Naive thymus-derived CD8-positive, alpha-beta T cell (primary cell): Measurements from ENCODE around the gene CD28. TPM values are rescaled to one million over a fixed set of nuclear protein-coding genes. Genes with fewer than 3 reads are reported as not detected.
"Not testable (repeated sequence)": the region's sequence is repeated elsewhere in the genome, so short reads cannot be mapped to it uniquely, and the experiment has no call there.

Experiments
- ATAC-seq, 2 donors: fragments of 150-1000 bp; cut with Tn5 transposase in 1 of 2; sonication (Bioruptor Pico), chemical (Tn5 transposase) in 1 of 2; 1 replicate in 1 of 2; 2 replicates in 1 of 2; pipeline ENCODE4 v1.10.0; 2021; ENCODE audit warnings: mild to moderate bottlenecking in 2 of 2, moderate library complexity in 2 of 2
- POLR2A ChIA-PET: fragments of 350-600 bp; sonication (Branson Sonifier 250); formaldehyde crosslinking; loops from one replicate; lab custom pipeline; 2021; ENCODE audit warnings: antibody characterized with exemption; lab: Charles Lee
- DNase-seq, 10 donors: peaks; one replicate each; pipeline versions ENCODE4 v3.0.0 to v3.0.0-alpha.2; 2020 to 2022
- H3K27ac Mint-ChIP-seq, 10 donors: one replicate each; pipeline ENCODE4 v1.8.0; 2020 to 2022; ENCODE audit warnings: mild to moderate bottlenecking in 10 of 10, mixed read lengths in 10 of 10, moderate library complexity in 4 of 10, inconsistent platforms in 1 of 10
- H3K27me3 Mint-ChIP-seq, 5 donors: one replicate each; pipeline ENCODE4 v1.8.0; 2021 to 2022; ENCODE audit warnings: mixed read lengths in 5 of 5
- H3K36me3 Mint-ChIP-seq, 3 donors: one replicate each; pipeline ENCODE4 v1.8.0; 2020 to 2022; ENCODE audit warnings: mixed read lengths in 3 of 3, mild to moderate bottlenecking in 2 of 3, inconsistent platforms in 1 of 3
- H3K4me1 Mint-ChIP-seq, 4 donors: one replicate each; pipeline ENCODE4 v1.8.0; 2021 to 2022; ENCODE audit warnings: mixed read lengths in 4 of 4
- H3K4me3 Mint-ChIP-seq, 10 donors: one replicate each; pipeline ENCODE4 v1.8.0; 2020 to 2022; ENCODE audit warnings: mild to moderate bottlenecking in 10 of 10, mixed read lengths in 10 of 10, moderate library complexity in 6 of 10, inconsistent platforms in 1 of 10
- H3K9me3 Mint-ChIP-seq, 9 donors: one replicate each; pipeline ENCODE4 v1.8.0; 2020 to 2022; ENCODE audit warnings: mixed read lengths in 9 of 9, mild to moderate bottlenecking in 3 of 9, inconsistent platforms in 1 of 9, moderate library complexity in 1 of 9
- polyA plus RNA-seq, 3 donors: library from polyadenylated mRNA; unstranded; fragments of 300-500 nt; fragmentation: Illumina TruSeq; gene quantifications; one replicate each; pipeline ENCODE4 v1.2.3, GENCODE V29; 2021
- total RNA-seq, 8 experiments: library from RNA in 2 of 8; stranded (reverse) in 2 of 8; gene quantifications; one replicate each; pipeline ENCODE4 v1.2.3 and lab custom pipeline; 2021 to 2026

CD28 gene
- total and polyA plus RNA-seq, 5 experiments from 2014 or later: 15.8 to 133 (median 32.0) TPM

GRCh38 chr2:203780231-203780630 is 73.8 kb downstream of the CD28 start:
- Mint-ChIP-seq H3K27me3 (no peaks in the 10 kb centered on the region), H3K4me3 (peak overlapping the region in 2 of 10 donors; percentile 30 to 37), H3K36me3 (no peaks in the 10 kb centered on the region), H3K27ac (peak overlapping the region in 7 of 10 donors; percentile 11 to 82 (median 68)), H3K4me1 (peaks cover 23 to 61% (median 45%) of the 10 kb centered on the region in 4 donors), H3K9me3 (no peaks in the 10 kb centered on the region)
- no peak for DNase-seq
- no peak for ATAC-seq
- POLR2A ChIA-PET: interaction anchor here (1.1 to 1.3 kb wide), 2 partner anchors 35 to 39 kb away, joined by 3 to 5 read pairs; no protein-coding TSS in a partner anchor

DNA sequence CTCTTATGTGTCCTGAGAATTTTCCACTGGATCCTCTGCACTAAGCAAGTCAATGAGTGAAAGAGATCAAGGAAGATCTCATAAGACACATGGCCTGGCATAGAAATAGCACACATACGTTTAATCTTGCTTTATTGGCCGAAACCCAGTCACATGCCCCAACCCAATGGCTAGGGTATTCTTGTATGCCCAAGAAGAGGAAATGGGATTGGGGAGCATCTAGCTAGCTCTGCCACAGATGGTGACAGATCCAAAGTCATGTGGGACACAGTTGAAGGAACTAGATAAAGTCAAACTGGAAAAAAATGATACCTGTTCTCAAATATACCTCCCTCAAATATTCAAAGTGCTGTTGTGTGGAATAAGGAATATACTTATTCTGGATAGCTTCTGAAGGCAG is 74.7 kb downstream of the CD28 start:
- Mint-ChIP-seq H3K4me3 (peak overlapping the region in 1 of 10 donors; percentile 66), H3K27me3 (no peaks in the 10 kb centered on the region), H3K36me3 (no peaks in the 10 kb centered on the region), H3K9me3 (no peaks in the 10 kb centered on the region), H3K4me1 (peaks cover 23 to 52% (median 45%) of the 10 kb centered on the region in 4 donors), H3K27ac (peak overlapping the region in 7 of 10 donors; percentile 16 to 82 (median 49))
- POLR2A ChIA-PET: interaction anchor here (0.8 to 1.2 kb wide), 3 partner anchors 61 to 296 kb away, joined by 3 to 8 read pairs (median 4); no protein-coding TSS in a partner anchor
- no peak for DNase-seq
- ATAC-seq: no peak

- peak; percentile 85 to 88 for ATAC-seq
- Mint-ChIP-seq H3K4me1 (peaks cover 22 to 52% (median 45%) of the 10 kb centered on the region in 4 donors), H3K4me3 (peak overlapping the region in 7 of 10 donors; percentile 8 to 55 (median 29)), H3K9me3 (no peaks in the 10 kb centered on the region), H3K36me3 (no peaks in the 10 kb centered on the region), H3K27me3 (no peaks in the 10 kb centered on the region), H3K27ac (peak overlapping the region in 8 of 10 donors; percentile 3 to 94 (median 75))
- POLR2A ChIA-PET: no interaction called here
- peak in 9 of 10 donors; percentile 40 to 80 (median 61) for DNase-seq
Observed at GRCh38 chr2:203782262-203782976, 76.0 kb downstream of the CD28 start.

DNA sequence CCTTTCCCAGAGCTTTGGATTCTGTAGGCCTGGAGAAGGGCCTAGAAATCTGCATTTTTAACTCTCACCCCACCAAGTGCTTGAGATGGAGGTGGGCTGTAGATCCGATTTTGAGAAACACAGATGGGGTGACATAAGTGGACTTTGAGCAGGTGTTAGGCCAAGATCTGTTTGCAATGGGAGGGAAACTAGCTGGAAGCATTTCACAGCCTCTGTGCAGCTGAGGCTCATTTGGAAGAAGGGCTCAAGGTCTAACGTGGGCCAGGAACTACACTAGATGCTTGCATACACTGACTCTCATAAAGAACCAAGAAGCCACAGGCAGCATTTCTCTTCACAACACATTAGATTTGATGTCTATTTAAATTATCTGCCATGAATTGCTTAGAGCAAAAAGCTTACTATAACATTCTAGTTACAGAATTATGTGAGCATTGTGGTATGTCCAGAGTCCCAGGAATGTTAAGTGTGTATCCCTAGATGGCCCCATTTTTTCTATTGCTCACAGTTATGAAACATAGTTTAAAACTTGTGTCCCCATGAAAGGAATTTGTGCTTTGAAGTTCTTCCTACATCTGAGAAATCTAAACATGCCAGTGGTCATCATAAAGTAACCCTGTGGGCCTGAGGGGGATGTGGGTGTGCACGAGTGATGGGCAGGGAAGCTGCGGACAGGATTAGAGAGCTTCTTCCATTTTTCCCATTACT is 77.2 kb downstream of the CD28 start:
- peak overlapping the region in 6 of 10 donors; percentile 8 to 78 (median 41) for H3K27ac Mint-ChIP-seq
- no peaks in the 10 kb centered on the region for H3K9me3 Mint-ChIP-seq
- H3K4me3 Mint-ChIP-seq: peak overlapping the region in 2 of 10 donors; percentile 66 to 78

DNA sequence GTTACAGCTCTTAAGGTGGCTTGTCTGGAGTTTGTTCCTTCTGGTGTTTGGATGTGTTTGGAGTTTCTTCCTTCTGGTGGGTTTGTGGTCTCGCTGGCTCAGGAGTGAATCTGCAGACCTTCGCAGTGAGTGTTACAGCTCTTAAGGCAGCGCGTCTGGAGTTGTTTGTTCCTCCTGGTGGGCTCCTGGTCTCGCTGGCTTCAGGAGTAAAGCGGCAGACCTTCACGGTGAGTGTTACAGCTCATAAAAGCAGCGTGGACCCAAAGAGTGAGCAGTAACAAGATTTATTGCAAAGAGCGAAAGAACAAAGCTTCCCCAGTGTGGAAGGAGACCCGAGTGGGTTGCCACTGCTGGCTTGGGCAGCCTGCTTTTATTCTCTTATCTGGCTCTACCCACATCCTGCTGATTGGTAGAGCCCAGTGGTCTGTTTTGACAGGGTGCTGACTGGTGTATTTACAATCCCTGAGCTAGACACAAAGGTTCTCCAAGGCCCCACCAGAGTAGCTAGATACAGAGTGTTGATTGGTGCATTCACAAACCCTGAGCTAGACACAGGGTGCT is 78.4 kb downstream of the CD28 start:
- Mint-ChIP-seq H3K4me1 (peaks cover 16 to 50% (median 41%) of the 10 kb centered on the region in 4 donors), H3K4me3 (peak overlapping the region; percentile 30 to 90 (median 68))
- not testable (repeated sequence) for H3K36me3 Mint-ChIP-seq

More for the DNA sequence above, 77.2 kb downstream of the CD28 start:
- Mint-ChIP-seq H3K36me3 (no peaks in the 10 kb centered on the region), H3K4me1 (peaks cover 22 to 59% (median 47%) of the 10 kb centered on the region in 4 donors), H3K27me3 (no peaks in the 10 kb centered on the region)
- ATAC-seq (no peak), DNase-seq (no peak)
- POLR2A ChIA-PET: interaction anchor here (1.2 to 1.6 kb wide), 2 partner anchors 10 to 43 kb away, joined by 4 to 5 read pairs; no protein-coding TSS in a partner anchor

GRCh38 chr2:203785391-203786110 is 79.1 kb downstream of the CD28 start:
- POLR2A ChIA-PET, H3K36me3 Mint-ChIP-seq, ATAC-seq: not testable (repeated sequence)

More for the DNA sequence above, 78.4 kb downstream of the CD28 start:
- DNase-seq, H3K27me3 Mint-ChIP-seq, ATAC-seq, H3K9me3 Mint-ChIP-seq: not testable (repeated sequence)
- peak overlapping the region in 7 of 10 donors; percentile 4 to 88 (median 60) for H3K27ac Mint-ChIP-seq
- POLR2A ChIA-PET: interaction anchor here (1.2 kb wide), 1 partner anchor 44 kb away, joined by 5 read pairs; no protein-coding TSS in a partner anchor

GRCh38 chr2:203786549-203787351 is 80.3 kb downstream of the CD28 start:
- H3K36me3 Mint-ChIP-seq: no peaks in the 10 kb centered on the region
- POLR2A ChIA-PET: interaction anchor here (0.8 kb wide), 1 partner anchor 36 kb away, joined by 4 read pairs; no protein-coding TSS in a partner anchor
- H3K4me3 Mint-ChIP-seq: no peak overlapping the region
- H3K27me3 Mint-ChIP-seq: peaks cover 0 to under 1% (median 0%) of the 10 kb centered on the region in 5 donors
- DNase-seq (no peak), ATAC-seq (no peak)
- no peaks in the 10 kb centered on the region for H3K9me3 Mint-ChIP-seq
- peaks cover 13 to 38% (median 23%) of the 10 kb centered on the region in 4 donors for H3K4me1 Mint-ChIP-seq
- peak overlapping the region in 1 of 10 donors; percentile 44 for H3K27ac Mint-ChIP-seq

More at GRCh38 chr2:203785391-203786110, 79.1 kb downstream of the CD28 start:
- Mint-ChIP-seq H3K4me3 (peak overlapping the region in 1 of 10 donors; percentile 90), H3K4me1 (peaks cover 13 to 45% (median 33%) of the 10 kb centered on the region in 4 donors)
- not testable (repeated sequence) for H3K27me3 Mint-ChIP-seq, DNase-seq, H3K9me3 Mint-ChIP-seq, H3K27ac Mint-ChIP-seq

- H3K27ac Mint-ChIP-seq: peak overlapping the region in 1 of 10 donors; percentile 37
- H3K4me3 Mint-ChIP-seq: no peak overlapping the region
- H3K36me3 Mint-ChIP-seq: peaks cover 0 to 2% (median 0%) of the 10 kb centered on the region in 3 donors
- POLR2A ChIA-PET: no interaction called here
- H3K4me1 Mint-ChIP-seq: peaks cover 6 to 26% (median 13%) of the 10 kb centered on the region in 4 donors
- H3K9me3 Mint-ChIP-seq: no peaks in the 10 kb centered on the region
- no peak for DNase-seq
- ATAC-seq: no peak
- peaks cover 0 to 3% (median 0%) of the 10 kb centered on the region in 5 donors for H3K27me3 Mint-ChIP-seq
Observed at GRCh38 chr2:203787979-203788378, 81.5 kb downstream of the CD28 start.

Other genes with a start within 250 kb of the CD28 start
- gene RAPH1, start 171.3 kb upstream of the CD28 start, total RNA-seq: 1 to 10 TPM; 1.7 to 2.1 TPM
- under 1 TPM in 2 of 3 donors, not detected in 1; 0.31 to 0.39 TPM for gene RAPH1, start 171.3 kb upstream of the CD28 start, polyA plus RNA-seq
- 1 to 10 TPM; 1.5 to 1.8 TPM for gene CTLA4, start 161.1 kb downstream of the CD28 start, total RNA-seq
- gene CTLA4, start 161.1 kb downstream of the CD28 start, polyA plus RNA-seq: 1 to 10 TPM; 1.8 to 2.9 (median 2.3) TPM
- 10 to 100 TPM; 31.9 to 36.1 TPM for gene ICOS, start 230.1 kb downstream of the CD28 start, total RNA-seq
- 10 to 100 TPM in 1 of 3 donors, 1 to 10 TPM in 2; 7.5 to 14.0 (median 8.6) TPM for gene ICOS, start 230.1 kb downstream of the CD28 start, polyA plus RNA-seq